ENCODE results near the gene ABR. TPM values are rescaled to one million over a fixed set of nuclear protein-coding genes. Genes with fewer than 3 reads are reported as not detected.

Gene ABR
- total and polyA plus RNA-seq, 2 of the 13 experiments (the other 11 are each of a cell fraction or from before 2014, with no cell fraction given), result 12.4 to 40.4 TPM

DNA sequence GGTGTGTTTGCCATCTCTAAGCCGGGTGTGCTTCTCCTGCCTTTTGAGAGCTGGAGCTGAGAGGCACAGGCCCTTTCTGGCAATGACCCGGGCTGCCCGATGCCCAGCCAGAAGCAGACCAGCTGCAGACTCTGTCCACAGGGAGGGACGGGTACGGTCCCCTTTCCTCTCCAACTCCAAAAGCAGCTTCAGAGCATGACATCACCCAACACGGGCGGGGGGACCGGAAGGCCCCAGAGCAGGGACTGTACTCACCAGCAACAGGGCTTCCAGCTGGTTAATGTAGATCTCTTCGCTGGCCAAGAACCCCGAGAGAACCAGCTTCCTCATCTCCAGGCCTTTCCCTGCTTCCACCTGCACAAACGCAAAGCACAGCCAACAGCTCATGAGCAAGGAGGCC is 79.4 kb downstream of the ABR start:
- BruUV-seq (replicated peaks), result no TSS peak
- Histone ChIP-seq H3K9ac (ENCODE audit: insufficient read depth, low read depth, low read length) (no peak overlapping the region), H3K9me3 (ENCODE audit: low read length) (no peaks in the 10 kb centered on the region), H2AFZ (ENCODE audit: low read length) (no peak overlapping the region), H3K4me1 (ENCODE audit: insufficient read depth, low read length) (peaks cover 21% of the 10 kb centered on the region), H3K36me3 (replicated peaks in 1 of 2; ENCODE audit: control insufficient read depth in 1 of 2, insufficient read depth in 2 of 2, low read length in 2 of 2) (no peaks in the 10 kb centered on the region; a peak in 1 of 5 replicates), H3K4me3 (replicated peaks in 1 of 3; ENCODE audit: insufficient read depth in 1 of 3, low read depth in 2 of 3, low read length in 3 of 3) (no peak overlapping the region), H3K27me3 (ENCODE audit: control insufficient read depth in 1 of 2, insufficient read depth in 2 of 2, low read length in 2 of 2) (no peaks in the 10 kb centered on the region), H4K20me1 (ENCODE audit: insufficient read depth, low read length) (no peaks in the 10 kb centered on the region), H3K27ac (ENCODE audit: extremely low read length, insufficient read depth, low read length) (no peak overlapping the region), H3K79me2 (ENCODE audit: insufficient read depth, low read length) (no peaks in the 10 kb centered on the region), H3K4me2 (ENCODE audit: low read depth, low read length) (no peak overlapping the region)
- FAIRE-seq (no peak), ATAC-seq (no peak), DNase-seq (ENCODE audit: low spot score) (no peak)
- POLR2A ChIA-PET, result interaction anchor here (2.5 kb wide), 1 partner anchor 10 kb away, joined by 8 read pairs; no protein-coding TSS in a partner anchor
- WGBS (ENCODE audit: low lambda C conversion rate), result 92% methylated on average over 10 of the region's 11 CpGs
- in situ Hi-C loops (cut with HindIII; ENCODE audit: extremely low pct_ligation_motif_present, low pct_unique_long_range_greater_than_20kb) (no loop called here), intact Hi-C loops (cut with micrococcal nuclease; ENCODE audit: unreplicated experiment) (no loop called here)
- no peak for TF ChIP-seq SRSF1 (optimal IDR thresholded peaks at IDR 0.05; ENCODE audit: low read depth, low read length)
- TF ChIP-seq, protein P1, sequence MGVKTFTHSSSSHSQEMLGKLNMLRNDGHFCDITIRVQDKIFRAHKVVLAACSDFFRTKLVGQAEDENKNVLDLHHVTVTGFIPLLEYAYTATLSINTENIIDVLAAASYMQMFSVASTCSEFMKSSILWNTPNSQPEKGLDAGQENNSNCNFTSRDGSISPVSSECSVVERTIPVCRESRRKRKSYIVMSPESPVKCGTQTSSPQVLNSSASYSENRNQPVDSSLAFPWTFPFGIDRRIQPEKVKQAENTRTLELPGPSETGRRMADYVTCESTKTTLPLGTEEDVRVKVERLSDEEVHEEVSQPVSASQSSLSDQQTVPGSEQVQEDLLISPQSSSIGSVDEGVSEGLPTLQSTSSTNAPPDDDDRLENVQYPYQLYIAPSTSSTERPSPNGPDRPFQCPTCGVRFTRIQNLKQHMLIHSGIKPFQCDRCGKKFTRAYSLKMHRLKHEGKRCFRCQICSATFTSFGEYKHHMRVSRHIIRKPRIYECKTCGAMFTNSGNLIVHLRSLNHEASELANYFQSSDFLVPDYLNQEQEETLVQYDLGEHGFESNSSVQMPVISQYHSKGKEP (CRISPR knock-in tag; IDR thresholded peaks at IDR 0.05), result no peak
- no peak for TF ChIP-seq ZNF256 (CRISPR knock-in tag; conservative IDR thresholded peaks at IDR 0.05)
- no peak for TF ChIP-seq FOXK1 (CRISPR knock-in tag; IDR thresholded peaks at IDR 0.05; ENCODE audit: borderline replicate concordance, low read depth)
- no peak for TF ChIP-seq ZNF160 (CRISPR knock-in tag; IDR thresholded peaks at IDR 0.05)
- no peak for TF ChIP-seq DMAP1 (CRISPR knock-in tag; IDR thresholded peaks at IDR 0.05)
- no peak for TF ChIP-seq ZNF674 (CRISPR knock-in tag; IDR thresholded peaks at IDR 0.05; ENCODE audit: low read depth)
- TF ChIP-seq, protein P2, sequence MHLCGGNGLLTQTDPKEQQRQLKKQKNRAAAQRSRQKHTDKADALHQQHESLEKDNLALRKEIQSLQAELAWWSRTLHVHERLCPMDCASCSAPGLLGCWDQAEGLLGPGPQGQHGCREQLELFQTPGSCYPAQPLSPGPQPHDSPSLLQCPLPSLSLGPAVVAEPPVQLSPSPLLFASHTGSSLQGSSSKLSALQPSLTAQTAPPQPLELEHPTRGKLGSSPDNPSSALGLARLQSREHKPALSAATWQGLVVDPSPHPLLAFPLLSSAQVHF (CRISPR knock-in tag; IDR thresholded peaks at IDR 0.05), result no peak
- CTCF ChIA-PET (ENCODE audit: low intra/inter-chr PET ratio, low total read pairs), result no interaction called here
